Right kidney (tissue), 1 donor: ENCODE measurements around the gene COA5.
"Not testable (repeated sequence)": the region's sequence is repeated elsewhere in the genome, so short reads cannot be mapped to it uniquely, and the experiment has no call there.

Experiments used
- DNase-seq: peaks from one replicate; pipeline ENCODE4 v3.0.0-alpha.2; 2016

COA5 gene

DNA sequence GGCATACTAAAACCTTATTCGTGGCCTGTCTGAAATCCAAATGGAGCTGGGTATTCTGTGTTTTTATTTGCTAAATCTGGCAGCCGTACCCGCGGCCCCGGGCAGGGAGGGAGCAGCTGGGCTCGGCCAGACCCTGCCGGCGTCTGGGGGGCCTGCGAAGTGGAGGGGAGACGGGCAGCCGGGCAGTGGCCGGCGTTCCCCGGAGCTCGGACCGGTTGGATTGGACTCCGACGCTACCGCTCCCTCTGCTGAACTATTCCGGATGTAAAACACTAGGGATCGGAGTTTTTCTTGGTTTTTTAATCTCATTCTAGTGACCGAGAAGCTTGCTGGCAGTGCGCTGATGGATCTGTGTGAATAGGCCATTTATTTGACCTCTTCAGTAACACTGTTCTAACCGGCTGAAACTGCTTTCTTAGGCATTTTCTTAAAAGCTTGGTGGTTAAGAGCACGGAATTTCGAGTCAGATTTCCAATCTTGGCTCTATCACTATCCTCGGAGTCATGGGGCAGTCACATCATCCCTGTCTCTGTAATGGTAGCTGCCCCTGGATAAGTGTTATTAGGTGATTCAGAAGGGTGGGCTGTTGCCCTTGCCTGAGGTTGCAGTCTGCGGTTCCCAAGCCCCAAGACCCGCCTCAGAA lies 771 bp upstream of the COA5 start:
- no peak for DNase-seq

DNA sequence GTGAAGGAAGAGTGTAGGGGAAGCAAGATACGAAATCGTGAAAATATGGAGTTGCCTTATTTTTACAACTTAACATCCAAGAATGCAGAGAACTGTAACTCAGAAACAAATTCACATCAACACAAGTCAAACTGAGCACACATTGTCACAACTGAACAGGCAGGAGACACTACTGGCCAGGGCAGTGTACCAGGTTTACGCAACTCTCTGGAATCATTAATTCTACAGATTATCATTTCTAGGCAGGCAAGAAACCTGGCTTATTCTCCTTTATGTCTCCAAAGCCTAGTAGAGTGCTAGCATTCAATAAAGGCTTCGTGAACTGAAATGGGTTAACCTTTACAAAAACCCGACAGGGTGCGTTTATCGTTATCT lies 584 bp downstream of the COA5 start:
- no peak for DNase-seq

DNA sequence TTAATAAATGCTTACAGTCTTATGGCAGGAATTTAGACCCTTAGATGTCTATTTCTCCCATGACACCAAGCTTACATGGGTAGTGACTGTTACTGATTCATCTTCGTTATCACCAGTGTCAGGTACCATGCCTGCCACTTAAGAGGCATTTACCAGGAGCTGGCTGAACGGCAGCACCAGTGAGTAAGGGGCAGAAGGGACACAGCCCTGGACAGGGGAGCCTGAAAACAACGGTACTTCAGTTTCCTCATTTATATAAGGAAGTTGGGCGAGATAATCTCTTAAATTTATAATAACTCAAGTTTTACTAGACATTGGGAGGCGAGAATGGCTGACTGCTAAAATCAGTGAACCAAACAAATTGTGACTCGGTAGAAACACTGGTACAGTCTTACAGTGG lies 1.2 kb downstream of the COA5 start:
- DNase-seq = no peak

DNA sequence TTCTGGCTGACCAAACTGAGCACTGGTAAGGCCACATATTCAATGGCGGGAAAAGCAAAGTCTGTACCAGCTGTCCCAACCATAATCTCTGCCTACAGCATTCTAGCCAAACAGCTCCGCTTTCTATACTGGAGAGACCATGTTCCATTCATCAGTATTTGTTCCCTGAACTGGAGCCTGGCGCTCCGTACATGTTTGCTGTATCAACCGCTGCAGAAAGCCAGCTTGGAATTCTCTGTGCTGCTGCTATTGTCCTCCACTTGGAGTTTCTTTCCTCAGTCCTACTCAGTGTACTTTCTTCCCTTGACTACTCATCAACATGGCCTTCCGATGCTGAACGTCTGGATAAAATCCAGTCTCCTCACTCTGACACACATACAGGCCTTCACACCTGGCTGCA lies 1.9 kb downstream of the COA5 start:
- DNase-seq = no peak

DNA sequence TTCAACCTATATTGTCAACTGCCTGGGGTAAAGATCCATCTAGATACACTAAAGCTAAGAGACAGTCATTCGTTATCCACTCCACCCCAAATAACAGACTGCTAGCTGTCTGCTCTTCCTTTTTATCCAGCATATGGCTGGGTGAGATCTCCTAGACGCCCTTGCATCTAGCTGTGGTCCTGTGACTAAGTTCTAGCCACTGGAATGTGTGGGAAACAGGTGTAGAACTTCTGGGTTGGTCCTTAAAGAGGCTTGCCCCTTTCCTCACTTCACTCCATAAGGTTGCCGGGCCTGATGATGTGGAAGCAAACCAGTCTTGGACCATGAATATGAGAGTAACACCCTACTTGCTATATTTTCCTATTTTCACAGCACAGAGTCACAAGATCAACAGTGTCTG lies 3.2 kb downstream of the COA5 start:
- DNase-seq = no peak

DNA sequence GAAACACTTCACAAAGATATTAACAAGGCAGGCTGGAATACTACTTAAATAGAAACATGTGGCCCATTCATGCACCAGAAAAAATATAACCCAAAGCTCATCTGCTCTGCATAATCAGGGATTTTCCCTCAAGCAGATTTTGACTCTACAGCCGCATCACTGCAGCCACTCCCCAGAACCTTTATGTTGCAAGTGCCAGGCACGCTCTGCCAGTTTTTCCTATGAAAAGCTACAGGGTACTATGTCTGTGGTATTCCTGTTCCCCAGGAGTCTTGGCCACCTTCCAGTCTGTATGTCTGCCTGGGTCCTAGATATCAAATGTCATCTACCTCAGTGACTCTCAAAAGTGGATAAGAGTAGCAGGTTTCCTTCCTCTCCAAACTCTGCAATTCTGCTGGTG lies 3.8 kb downstream of the COA5 start:
- DNase-seq = no peak

DNA sequence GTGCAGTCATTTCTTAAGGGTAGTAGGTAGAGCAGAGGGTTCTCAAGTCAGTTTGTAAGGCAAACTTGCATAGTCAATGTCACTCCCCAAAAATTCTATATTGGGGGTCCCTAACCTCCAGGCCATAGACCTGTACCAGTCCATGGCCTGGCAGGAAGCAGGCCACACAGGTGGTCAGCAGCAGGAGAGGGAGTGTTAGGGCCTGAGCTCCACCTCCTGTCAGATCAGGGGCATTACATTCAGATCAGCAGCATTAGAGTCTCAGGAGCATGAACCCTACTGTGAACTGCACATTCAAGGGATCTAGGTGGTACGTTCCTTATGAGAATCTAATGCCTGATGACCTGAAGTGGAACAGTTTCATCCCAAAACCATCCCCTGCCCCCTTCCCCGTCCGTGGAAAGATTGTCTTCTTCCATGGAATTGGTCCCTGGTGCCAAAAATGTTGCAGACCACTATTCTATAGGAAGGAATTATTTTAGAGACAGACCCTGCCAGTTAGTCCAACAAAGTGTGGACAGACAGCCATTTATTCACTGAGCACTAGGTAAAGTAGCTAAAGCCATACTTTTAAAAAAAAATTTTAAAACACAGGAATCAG lies 6.7 kb downstream of the COA5 start:
- DNase-seq = no peak

DNA sequence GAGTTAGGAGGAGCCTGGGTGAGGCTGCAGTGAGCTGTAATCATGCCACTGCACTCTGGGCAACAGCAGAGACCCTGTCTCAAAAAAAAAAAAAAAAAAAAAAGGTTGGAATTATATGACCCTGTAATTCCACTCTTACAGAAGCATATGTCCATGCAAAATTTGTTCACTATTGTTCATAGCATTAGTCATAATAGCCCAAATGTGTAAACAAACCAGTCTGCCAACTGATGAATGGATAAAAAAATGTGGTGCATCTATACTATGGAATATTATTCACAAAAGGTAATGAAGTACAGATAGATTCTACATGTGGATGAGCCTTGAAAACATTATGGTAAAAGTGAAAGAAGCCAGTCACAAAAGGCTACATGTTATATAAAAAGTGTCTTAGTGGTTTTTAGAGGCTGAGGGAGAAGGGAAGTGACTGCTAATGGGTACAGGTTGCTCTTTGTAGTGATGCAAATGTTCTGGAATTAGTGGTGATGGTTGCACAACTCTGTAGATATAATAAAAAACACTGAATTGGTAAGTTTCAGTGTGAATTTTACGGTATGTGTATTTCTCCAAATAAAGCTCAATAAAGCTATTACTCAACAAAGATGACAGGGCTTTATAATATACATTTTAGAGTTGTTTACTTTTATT lies 9.4 kb downstream of the COA5 start:
- DNase-seq = no peak

DNA sequence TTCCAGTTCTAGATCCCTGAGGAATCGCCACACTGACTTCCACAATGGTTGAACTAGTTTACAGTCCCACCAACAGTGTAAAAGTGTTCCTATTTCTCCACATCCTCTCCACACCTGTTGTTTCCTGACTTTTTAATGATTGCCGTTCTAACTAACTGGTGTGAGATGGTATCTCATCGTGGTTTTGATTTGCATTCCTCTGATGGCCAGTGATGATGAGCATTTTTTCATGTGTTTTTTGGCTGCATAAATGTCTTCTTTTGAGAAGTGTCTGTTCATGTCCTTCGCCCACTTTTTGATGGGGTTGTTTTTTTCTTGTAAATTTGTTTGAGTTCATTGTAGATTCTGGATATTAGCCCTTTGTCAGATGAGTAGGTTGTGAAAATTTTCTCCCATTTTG lies 13.6 kb downstream of the COA5 start:
- not testable (repeated sequence) for DNase-seq

DNA sequence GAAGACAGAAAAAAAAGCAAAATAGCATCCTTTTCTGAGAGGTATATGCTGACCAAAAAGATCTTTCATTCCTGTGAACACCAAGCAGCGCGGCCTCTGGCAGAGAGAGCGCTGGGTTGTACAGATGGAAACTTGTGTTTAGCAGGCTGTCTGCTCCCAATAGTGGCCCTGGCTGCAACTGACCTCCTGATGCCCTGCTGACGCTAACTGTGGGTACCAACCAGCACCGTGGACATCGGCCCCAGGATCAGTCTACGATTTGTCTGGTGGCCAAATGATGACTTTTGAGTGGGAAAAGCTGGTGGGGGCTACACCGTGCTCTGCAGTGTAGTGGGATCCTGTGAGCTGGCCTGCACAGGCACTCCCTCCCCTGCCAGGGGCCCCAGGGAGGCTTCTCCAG lies 15.7 kb downstream of the COA5 start:
- no peak for DNase-seq

DNA sequence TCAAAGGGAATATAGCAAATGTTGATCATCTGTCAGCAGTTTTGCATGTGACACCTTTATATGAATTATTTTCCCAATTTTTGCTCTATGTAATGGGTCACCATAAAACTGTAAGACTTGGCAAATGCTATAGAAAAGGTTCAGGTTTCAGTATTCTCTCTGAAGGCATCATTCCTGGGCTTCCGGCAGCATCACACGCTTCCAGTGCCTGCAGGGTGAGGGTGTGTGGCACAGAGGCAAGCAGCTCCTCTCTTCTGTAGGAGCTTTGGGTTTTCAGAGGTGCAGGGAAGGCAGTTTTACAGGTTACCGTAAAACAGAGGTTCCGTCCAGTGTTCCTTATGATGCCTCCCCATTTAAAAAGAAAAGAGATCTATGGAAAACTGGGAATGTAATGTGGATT lies 18.8 kb downstream of the COA5 start:
- no peak for DNase-seq

DNA sequence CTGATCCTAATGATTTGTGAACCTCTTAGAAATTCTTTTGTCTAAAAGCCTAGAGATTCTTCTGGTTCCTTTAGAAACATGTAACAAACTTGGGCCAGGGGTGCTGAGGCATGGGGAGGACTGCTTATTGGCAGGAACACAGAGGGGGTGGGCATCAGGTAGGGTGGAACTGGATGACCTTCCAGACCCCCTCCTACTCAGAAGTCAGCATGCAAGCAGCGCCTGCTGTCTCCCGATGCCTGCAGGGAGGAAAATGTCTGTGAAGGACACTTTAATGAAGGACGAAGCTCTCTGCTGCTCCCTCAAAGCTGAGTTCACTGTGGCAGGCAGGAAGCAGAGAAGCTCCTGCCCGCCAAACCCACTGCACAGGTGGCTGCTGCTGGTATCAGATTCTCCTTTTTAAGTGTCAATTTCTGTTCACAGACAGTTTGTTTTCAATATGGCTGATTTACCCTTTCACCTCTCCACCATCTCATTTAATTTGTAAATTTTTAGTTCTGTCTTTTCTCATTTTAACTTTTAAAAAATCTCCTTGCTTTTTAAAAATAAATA lies 19.4 kb downstream of the COA5 start:
- DNase-seq = no peak

DNA sequence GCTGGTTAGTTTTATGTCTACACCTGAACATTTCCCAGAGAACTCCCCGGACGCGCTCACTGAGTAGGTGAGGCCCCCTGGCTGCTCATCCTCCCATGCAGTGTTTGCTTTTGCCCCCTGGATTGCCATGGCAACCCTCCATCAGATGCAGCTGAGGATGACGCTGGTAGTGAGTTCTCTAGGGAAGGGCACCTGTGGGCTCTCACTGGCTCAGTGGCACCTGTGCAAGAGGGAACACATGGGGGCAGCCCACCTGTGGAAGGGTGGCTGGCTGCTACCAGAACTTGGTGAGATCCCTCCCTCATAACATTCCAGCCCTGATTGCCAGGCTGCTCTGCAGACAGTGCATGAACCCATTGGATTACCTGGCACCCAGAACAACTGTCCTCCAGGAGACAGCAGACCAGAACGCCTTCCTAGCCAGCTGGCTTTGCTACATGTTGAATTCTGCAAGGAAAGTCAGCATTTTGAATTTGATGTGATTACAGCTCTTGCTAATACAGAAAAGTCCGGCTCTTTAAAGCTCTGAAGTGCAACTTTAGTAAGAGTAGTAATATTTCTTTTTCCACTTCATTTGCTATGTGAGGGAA lies 21.7 kb downstream of the COA5 start:
- no peak for DNase-seq

DNA sequence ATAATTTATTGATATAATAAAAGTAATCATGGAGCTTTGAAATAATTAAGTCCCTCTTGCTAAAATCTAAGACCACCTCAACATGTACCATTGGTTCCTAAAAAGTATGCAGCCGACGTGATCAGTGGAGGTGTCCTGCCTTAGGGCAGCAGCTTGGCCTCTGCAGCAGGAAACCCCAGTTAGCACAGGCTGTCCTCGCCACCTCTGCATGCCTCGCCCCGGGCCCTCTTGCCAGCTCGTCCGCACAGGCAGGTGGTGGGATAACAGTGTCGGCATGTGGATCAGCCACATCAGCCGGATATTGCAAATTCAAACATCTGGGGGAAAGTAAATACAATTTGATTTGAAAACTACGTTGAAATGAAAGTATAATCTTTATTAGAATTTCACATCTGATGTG lies 22.9 kb downstream of the COA5 start:
- no peak for DNase-seq

DNA sequence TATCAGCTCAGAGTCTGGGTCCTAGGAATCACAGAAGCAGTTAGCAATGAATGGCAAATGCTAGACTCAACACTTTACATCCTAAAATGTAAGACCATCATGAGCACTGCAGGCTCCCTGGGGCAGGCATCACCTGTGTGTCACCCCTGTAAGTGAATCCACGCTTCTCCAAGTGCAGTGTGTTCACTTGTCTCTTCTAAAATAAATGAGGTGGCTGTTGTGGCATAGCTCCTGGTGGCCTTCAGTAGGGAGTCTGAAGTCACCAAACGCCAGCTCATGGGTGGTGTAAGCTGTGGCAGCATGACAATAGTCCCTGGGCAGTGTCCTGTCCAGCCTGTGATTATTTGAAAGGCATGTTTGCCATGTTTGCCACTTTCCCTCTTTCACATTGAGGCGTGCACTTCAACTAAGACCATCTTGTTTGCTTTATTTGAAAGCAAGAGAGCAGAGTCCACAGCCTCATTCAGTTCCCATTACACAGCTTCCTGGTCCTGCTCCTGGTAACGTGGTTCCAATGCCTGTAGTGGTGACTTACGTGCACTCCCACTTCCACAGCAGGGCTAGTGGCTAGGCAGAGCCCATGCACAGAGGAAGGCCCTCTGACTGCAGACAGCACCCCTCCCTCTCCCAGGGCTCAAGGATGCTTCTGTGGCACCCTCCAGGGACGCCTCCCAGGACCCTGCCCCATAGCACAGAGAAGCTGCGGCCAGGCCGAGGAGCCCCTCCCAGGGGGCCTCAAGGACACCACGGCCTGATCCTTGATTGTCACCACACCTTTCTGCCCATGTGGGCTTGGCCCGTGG lies 24.3 kb downstream of the COA5 start:
- DNase-seq = no peak

DNA sequence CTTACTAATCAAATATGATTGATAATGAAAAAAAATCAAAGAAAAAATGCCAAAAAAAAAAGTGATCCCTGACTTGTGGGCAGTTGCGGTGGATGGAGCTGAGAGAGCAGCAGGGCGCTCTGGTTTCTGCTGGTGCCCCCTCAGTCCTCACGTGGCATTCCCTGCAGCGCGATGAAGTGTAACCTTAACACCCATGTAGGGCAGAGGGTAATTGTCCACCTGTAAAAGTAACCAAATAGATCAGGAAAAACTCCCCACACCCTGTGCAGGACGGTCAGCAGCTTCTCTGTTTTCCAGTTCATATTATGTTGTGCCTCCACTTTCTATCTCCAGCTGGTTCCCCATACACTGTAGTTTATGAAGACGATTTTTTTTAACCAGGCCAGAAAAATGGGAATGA lies 25.0 kb downstream of the COA5 start:
- peak; percentile 22 for DNase-seq

DNA sequence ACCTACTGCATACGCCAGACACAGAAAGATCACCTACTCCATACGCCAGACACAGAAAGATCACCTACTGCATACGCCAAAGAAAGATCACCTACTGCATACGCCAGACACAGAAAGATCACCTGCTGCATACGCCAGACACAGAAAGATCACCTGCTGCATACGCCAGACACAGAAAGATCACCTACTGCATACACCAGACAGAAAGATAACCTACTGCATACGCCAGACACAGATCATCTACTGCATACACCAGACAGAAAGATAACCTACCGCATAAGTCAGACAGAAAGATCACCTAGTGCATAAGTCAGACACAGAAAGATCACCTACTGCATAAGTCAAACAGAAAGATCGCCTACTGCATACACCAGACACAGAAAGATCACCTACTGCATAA lies 25.8 kb downstream of the COA5 start:
- no peak for DNase-seq

DNA sequence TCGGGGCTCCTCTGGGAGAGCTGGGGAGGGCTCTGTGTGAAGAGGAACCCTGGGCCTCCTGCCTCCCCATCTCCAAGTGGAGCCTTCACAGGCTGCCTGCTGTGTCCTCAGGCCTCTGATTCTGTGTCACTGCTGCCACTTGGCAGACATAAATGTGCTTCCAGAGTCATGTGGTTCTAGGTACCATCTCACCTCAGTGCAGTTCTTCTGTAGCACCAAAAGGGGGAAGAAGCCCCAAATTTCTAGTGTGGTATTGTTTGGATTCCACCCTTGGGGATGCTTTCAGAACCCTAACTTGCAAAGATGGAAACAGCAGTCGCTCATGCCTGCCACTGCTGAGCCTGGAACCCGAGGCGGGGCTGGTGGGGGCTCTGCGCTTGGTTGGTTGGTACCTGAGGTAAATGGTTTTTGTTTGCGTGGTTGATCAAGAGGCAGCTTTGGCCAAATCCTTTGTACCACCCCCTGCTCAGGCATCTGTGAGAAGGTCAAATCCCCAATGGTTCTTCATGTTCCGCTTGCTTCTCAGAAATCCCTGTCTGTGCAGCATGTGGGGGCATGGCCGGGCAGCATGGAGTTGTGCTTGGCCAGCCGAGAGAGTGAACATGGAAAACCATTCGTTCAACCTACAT lies 27.5 kb downstream of the COA5 start:
- DNase-seq = no peak

DNA sequence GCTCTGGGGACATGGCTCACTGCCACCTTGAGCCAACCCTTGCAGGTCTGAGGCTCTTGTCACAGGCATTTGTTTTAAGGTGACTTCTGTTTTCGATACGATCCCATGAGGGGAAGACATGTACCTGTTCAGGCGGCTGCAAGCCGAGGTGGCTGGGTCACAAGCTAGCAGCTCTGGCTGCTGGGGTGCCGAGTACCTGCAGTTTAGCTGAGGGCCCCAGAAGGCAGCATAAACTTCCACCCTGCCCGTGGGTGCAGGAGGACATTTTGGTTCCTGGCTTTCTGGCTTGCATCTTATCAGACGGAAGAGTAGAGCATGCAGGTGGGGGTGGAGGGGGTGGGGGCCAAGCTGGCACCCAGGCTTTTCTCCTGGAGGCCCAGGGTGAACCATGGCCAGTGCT lies 28.4 kb downstream of the COA5 start:
- DNase-seq = no peak

DNA sequence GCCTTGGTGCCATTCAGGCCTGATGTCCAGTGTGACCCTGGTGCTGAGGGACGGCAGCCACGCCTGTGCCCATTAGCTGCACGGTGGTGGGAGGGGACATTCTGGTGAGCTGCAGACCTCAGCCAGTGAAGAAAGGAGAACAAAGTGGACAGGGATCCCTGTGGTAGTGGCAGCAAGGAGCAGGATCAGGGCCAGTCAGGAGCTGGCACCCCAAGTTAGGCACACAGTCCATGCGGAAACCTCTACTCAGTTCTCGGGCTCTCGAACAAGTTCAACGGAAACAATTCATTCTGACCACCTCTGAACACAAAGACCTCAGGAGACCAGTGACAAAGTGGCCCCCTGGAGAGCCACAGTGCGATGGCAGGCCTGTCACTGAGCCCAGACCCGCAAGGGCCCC lies 30.1 kb downstream of the COA5 start:
- DNase-seq = no peak

DNA sequence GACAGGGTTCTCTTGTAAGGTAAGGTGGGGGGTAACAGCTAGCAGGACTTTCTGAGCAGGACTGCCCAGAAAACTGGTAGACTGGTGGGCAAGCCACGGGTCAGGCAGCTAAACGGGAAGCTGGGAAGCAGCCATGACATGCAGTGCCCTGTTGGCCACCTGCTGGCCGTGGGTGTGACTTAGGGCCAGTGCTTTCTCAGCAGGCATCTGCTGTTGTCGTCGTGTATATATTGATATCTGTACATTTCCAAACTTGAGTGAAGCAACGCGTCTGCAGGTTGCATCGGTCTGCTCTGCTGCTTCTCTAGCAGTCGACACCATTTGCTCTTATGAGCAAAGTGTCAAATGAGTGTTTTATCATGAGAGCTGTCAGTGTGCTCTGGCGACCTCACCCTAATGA lies 31.0 kb downstream of the COA5 start:
- DNase-seq = no peak

DNA sequence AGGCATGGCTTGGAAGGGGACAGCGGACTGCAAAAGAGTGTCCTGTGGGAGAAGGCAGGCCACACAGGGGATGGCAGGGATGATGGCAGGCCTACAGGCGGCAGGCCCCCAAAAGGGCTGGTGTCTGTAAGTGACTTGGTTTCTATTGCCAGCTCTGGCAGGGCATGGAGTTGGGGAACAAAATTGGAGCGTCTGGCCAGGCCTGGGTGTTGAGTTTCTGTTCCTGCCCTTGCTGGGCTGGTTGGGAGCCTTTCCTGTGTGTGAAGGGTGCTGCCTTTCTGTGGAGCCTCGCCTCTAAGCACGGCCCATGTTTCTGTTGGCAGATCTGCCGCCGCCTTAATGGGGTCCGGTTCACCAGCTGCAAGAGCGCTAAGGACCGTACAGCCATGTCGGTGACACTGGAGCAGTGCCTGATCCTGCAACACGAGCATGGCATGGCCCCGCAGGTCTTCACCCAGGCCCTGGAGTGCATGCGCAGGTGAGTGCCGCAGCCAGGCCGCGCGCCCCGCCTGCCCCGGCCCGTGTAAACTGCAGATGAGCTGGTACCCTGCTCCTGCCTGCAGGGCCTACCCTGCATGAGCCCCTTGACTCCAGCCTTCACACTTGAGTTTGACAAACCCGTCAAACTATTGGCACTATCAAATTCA lies 31.5 kb downstream of the COA5 start:
- no peak for DNase-seq
